Mammary epithelial cell (primary cell): ENCODE data around the gene APOE.

Experiments
- EZH2 ChIP-seq: IDR thresholded peaks from 2 replicates; pipeline ENCODE4 v1.6.1; 2012; ENCODE audit warnings: low read length, inconsistent platforms, borderline replicate concordance
- TF ChIP-seq, protein P1 (sequence below), 2 donors: IDR thresholded peaks in 1 of 2; conservative IDR thresholded peaks in 1 of 2; 2 replicates each; pipeline ENCODE4 v1.5.1; 2011 to 2012; ENCODE audit warnings: inconsistent platforms in 2 of 2, low read length in 2 of 2, mild to moderate bottlenecking in 2 of 2, control low read depth in 1 of 2, low read depth in 1 of 2; ENCODE audit not compliant: insufficient read depth in 1 of 2; ENCODE audit errors: extremely low read depth in 1 of 2

DNA sequence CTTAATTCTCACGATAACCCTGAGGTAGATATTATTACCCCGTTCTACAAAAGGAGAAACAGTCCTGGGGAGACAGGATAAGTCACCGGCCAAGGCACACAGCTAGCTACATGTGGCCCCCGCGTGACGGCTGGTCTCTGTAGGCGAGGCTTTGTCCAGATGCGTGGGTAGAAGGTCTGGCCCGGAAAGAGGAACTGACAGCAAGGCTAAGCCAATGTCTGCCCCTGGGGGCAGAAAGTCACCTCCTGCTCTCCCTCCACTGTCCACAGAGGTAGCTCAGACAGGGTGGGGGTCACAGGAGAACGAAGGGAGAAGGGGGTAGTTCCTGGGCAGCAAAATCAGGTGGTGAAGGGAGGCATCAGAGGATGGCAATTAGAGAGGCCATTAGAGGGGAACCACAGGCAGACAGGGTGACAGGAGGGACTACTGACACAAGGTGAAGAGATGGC is 38.2 kb downstream of the APOE start:
- TF ChIP-seq, protein P1, sequence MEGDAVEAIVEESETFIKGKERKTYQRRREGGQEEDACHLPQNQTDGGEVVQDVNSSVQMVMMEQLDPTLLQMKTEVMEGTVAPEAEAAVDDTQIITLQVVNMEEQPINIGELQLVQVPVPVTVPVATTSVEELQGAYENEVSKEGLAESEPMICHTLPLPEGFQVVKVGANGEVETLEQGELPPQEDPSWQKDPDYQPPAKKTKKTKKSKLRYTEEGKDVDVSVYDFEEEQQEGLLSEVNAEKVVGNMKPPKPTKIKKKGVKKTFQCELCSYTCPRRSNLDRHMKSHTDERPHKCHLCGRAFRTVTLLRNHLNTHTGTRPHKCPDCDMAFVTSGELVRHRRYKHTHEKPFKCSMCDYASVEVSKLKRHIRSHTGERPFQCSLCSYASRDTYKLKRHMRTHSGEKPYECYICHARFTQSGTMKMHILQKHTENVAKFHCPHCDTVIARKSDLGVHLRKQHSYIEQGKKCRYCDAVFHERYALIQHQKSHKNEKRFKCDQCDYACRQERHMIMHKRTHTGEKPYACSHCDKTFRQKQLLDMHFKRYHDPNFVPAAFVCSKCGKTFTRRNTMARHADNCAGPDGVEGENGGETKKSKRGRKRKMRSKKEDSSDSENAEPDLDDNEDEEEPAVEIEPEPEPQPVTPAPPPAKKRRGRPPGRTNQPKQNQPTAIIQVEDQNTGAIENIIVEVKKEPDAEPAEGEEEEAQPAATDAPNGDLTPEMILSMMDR (conservative IDR thresholded peaks at IDR 0.05 in 1 of 2, IDR thresholded peaks at IDR 0.05 in 1 of 2; ENCODE audit: extremely low read depth in 1 of 2, insufficient read depth in 1 of 2, low read depth in 1 of 2, low read length in 2 of 2), result no peak
- TF ChIP-seq EZH2, result no peak
